Prostate gland (tissue), 2 donors: ENCODE measurements around the gene CAMSAP1.

Source experiments
- CTCF ChIP-seq, 4 experiments: fragments of 200-600 bp in 2 of 4; fragments of 450-650 bp in 2 of 4; sonication (generic) in 2 of 4; IDR thresholded peaks; 1 replicate in 3 of 4; 2 replicates in 1 of 4; pipeline ENCODE4 v1.5.1; 2016 to 2019; ENCODE audit warnings: antibody characterized with exemption in 4 of 4, mild to moderate bottlenecking in 2 of 4, moderate library complexity in 2 of 4
- POLR2A ChIP-seq: fragments of 450-650 bp; IDR thresholded peaks from one replicate; pipeline ENCODE4 v1.6.1; 2016; ENCODE audit warnings: antibody characterized with exemption, mild to moderate bottlenecking
- POLR2AphosphoS5 ChIP-seq: sonication (generic); formaldehyde crosslinking; IDR thresholded peaks from one replicate; pipeline ENCODE4 v1.6.1; 2017; ENCODE audit warnings: antibody characterized with exemption

GRCh38 chr9:135827301-135827700 is 80.0 kb downstream of the CAMSAP1 start:
- TF ChIP-seq CTCF (IDR thresholded peaks at IDR 0.05) (no peak), POLR2A (no peak), POLR2AphosphoS5 (no peak)
